Ascending aorta (tissue), 2 donors: ENCODE data around the gene PLCB2. TPM values are rescaled to one million over a fixed set of nuclear protein-coding genes. Genes with fewer than 3 reads are reported as not detected.
A peak's percentile ranks its signal among the peaks of the same experiment; 100 is the strongest.

Experiments used
- DNase-seq, 2 donors: peaks; one replicate each; pipeline ENCODE4 v3.0.0-alpha.2; 2019; ENCODE audit warnings: low spot score in 2 of 2
- H3K27ac ChIP-seq, 2 donors: fragments of 200-600 bp; sonication (generic); one replicate each; pipeline ENCODE4 v1.5.1; 2016 to 2017; ENCODE audit warnings: mild to moderate bottlenecking in 1 of 2
- H3K27me3 ChIP-seq: fragments of 200-600 bp; sonication (generic); one replicate; pipeline ENCODE4 v1.5.1; 2017
- H3K36me3 ChIP-seq, 2 donors: fragments of 200-600 bp; sonication (generic); one replicate each; pipeline ENCODE4 v1.5.1; 2016
- H3K4me1 ChIP-seq, 2 donors: fragments of 200-600 bp; sonication (generic); one replicate each; pipeline ENCODE4 v1.5.1; 2016 to 2017; ENCODE audit warnings: mild to moderate bottlenecking in 1 of 2
- H3K4me3 ChIP-seq, 2 donors: fragments of 200-600 bp; sonication (generic); one replicate each; pipeline ENCODE4 v1.5.1; 2016 to 2017; ENCODE audit warnings: mild to moderate bottlenecking in 1 of 2
- H3K9me3 ChIP-seq, 2 donors: fragments of 200-600 bp; sonication (generic); one replicate each; pipeline ENCODE4 v1.5.1; 2016
- CTCF ChIP-seq, 3 experiments: fragments of 200-600 bp in 2 of 3; fragments of 450-650 bp in 1 of 3; sonication (generic) in 2 of 3; IDR thresholded peaks; one replicate each; pipeline ENCODE4 v1.5.1; 2016 to 2019; ENCODE audit warnings: antibody characterized with exemption in 3 of 3, mild to moderate bottlenecking in 1 of 3, moderate library complexity in 1 of 3
- intact Hi-C: fragments of 100-400 bp; cut with DNase I; formaldehyde crosslinking; loops from one replicate; pipeline ENCODE4 v1.15.1; 2023
- total RNA-seq: library from RNA; depleted of rRNA; stranded (reverse); fragments of >200 nt; gene quantifications from one replicate; pipeline ENCODE4 v1.1.0, GENCODE V29; 2016

The PLCB2 gene
- total RNA-seq, 1 donor from 2014 or later: 6.9 TPM

GRCh38 chr15:40286061-40286532 is 21.6 kb downstream of the PLCB2 start:
- intact Hi-C loops: no loop called here
- H3K27me3 ChIP-seq: peaks cover 21% of the 10 kb centered on the region

GRCh38 chr15:40285554-40286011 is 22.2 kb downstream of the PLCB2 start:
- H3K27me3 ChIP-seq: peaks cover 24% of the 10 kb centered on the region

More at GRCh38 chr15:40286061-40286532, 21.6 kb downstream of the PLCB2 start:
- H3K36me3 ChIP-seq: no peaks in the 10 kb centered on the region
- H3K4me1 ChIP-seq: peaks cover 17 to 22% of the 10 kb centered on the region in 2 donors
- no peak overlapping the region for H3K4me3 ChIP-seq
- no peak for TF ChIP-seq CTCF (IDR thresholded peaks at IDR 0.05)
- H3K9me3 ChIP-seq: no peaks in the 10 kb centered on the region
- no peak overlapping the region for H3K27ac ChIP-seq
- no peak for DNase-seq

GRCh38 chr15:40285151-40285550 is 22.6 kb downstream of the PLCB2 start:
- no peak overlapping the region for H3K4me3 ChIP-seq
- intact Hi-C loops: no loop called here
- no peaks in the 10 kb centered on the region for H3K36me3 ChIP-seq
- no peak overlapping the region for H3K27ac ChIP-seq
- peaks cover 15 to 22% of the 10 kb centered on the region in 2 donors for H3K4me1 ChIP-seq
- no peak for TF ChIP-seq CTCF (IDR thresholded peaks at IDR 0.05)
- H3K27me3 ChIP-seq: peaks cover 28% of the 10 kb centered on the region
- no peaks in the 10 kb centered on the region for H3K9me3 ChIP-seq
- no peak for DNase-seq

More at GRCh38 chr15:40285554-40286011, 22.2 kb downstream of the PLCB2 start:
- Histone ChIP-seq H3K4me3 (no peak overlapping the region), H3K9me3 (no peaks in the 10 kb centered on the region), H3K36me3 (no peaks in the 10 kb centered on the region), H3K4me1 (peaks cover 15 to 22% of the 10 kb centered on the region in 2 donors), H3K27ac (no peak overlapping the region)
- intact Hi-C loops: no loop called here
- no peak for TF ChIP-seq CTCF (IDR thresholded peaks at IDR 0.05)
- no peak for DNase-seq

- no peak overlapping the region for H3K27ac ChIP-seq
- peaks cover 36% of the 10 kb centered on the region for H3K27me3 ChIP-seq
- H3K9me3 ChIP-seq: no peaks in the 10 kb centered on the region
- H3K4me1 ChIP-seq: peaks cover 21 to 26% of the 10 kb centered on the region in 2 donors
- H3K36me3 ChIP-seq: no peaks in the 10 kb centered on the region
- intact Hi-C loops: loop anchor here (5.0 kb wide), 1 partner anchor 84 kb away; no protein-coding TSS in a partner anchor
- TF ChIP-seq CTCF (IDR thresholded peaks at IDR 0.05): no peak
- no peak overlapping the region for H3K4me3 ChIP-seq
- no peak for DNase-seq
Observed at GRCh38 chr15:40283615-40284300, 24.0 kb downstream of the PLCB2 start.

- peaks cover 36% of the 10 kb centered on the region for H3K27me3 ChIP-seq
Observed at GRCh38 chr15:40282869-40283614, 24.7 kb downstream of the PLCB2 start, which contains the start of gene ANKRD63. ANKRD63 (minus strand) TSS chr15:40283064; CDS start chr15:40282586, 478 bp downstream.

More at GRCh38 chr15:40282869-40283614, 24.7 kb downstream of the PLCB2 start, which contains the start of gene ANKRD63:
- Histone ChIP-seq H3K27ac (no peak within 1 kb of the TSS), H3K4me1 (peaks cover 21 to 26% of the 10 kb centered on the region in 2 donors), H3K36me3 (no peaks in the 10 kb centered on the region), H3K9me3 (no peaks in the 10 kb centered on the region), H3K4me3 (peak within 1 kb of the TSS; percentile 54 to 68)
- DNase-seq: no peak
- TF ChIP-seq CTCF (IDR thresholded peaks at IDR 0.05): no peak
- intact Hi-C loops: loop anchor here (5.0 kb wide), 1 partner anchor 84 kb away; no protein-coding TSS in a partner anchor
